Uterus (tissue), 2 donors: ENCODE data around the gene PEAK1.

Source experiments
- POLR2A ChIP-seq, 2 donors: fragments of 450-650 bp; IDR thresholded peaks; one replicate each; pipeline ENCODE4 v1.6.1; 2016; ENCODE audit warnings: antibody characterized with exemption in 2 of 2, mild to moderate bottlenecking in 1 of 2, moderate library complexity in 1 of 2
- TF ChIP-seq, protein P1 (sequence below), 4 experiments: fragments of 200-600 bp in 2 of 4; fragments of 450-650 bp in 2 of 4; sonication (generic) in 2 of 4; IDR thresholded peaks; one replicate each; pipeline ENCODE4 v1.5.1; 2016 to 2019; ENCODE audit warnings: antibody characterized with exemption in 4 of 4, mild to moderate bottlenecking in 2 of 4, moderate library complexity in 1 of 4

DNA sequence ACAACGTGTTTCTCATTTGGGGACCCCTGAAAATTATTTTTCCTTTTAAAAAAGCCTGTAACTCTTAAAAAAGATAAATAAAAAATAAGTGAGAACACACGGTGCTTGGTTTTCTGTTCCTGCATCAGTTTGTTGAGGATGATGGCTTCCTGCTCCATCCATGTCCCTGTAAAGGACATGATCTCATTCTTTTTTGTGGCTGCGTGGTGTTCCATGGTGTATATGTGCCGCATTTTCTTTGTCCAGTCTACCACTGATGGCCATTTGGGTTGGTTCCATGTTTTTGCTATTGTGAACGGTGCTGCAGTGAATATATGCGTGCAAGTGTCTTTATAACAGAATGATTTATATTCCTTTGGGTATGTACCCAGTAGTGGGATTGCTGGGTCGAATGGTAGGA is 351.3 kb downstream of the PEAK1 start:
- TF ChIP-seq POLR2A (IDR thresholded peaks at IDR 0.05), result no peak
- TF ChIP-seq, protein P1, sequence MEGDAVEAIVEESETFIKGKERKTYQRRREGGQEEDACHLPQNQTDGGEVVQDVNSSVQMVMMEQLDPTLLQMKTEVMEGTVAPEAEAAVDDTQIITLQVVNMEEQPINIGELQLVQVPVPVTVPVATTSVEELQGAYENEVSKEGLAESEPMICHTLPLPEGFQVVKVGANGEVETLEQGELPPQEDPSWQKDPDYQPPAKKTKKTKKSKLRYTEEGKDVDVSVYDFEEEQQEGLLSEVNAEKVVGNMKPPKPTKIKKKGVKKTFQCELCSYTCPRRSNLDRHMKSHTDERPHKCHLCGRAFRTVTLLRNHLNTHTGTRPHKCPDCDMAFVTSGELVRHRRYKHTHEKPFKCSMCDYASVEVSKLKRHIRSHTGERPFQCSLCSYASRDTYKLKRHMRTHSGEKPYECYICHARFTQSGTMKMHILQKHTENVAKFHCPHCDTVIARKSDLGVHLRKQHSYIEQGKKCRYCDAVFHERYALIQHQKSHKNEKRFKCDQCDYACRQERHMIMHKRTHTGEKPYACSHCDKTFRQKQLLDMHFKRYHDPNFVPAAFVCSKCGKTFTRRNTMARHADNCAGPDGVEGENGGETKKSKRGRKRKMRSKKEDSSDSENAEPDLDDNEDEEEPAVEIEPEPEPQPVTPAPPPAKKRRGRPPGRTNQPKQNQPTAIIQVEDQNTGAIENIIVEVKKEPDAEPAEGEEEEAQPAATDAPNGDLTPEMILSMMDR (IDR thresholded peaks at IDR 0.05), result no peak
